Hepatocyte (in vitro differentiated cells): ENCODE data around the gene WAC.

ENCODE experiments used
- EZH2phosphoT487 ChIP-seq: fragments of 200-600 bp; sonication (generic); IDR thresholded peaks from one replicate; pipeline ENCODE4 v1.6.1; 2018; ENCODE audit warnings: antibody characterized with exemption, mild to moderate bottlenecking, low read depth, moderate library complexity; ENCODE audit not compliant: unreplicated experiment, severe bottlenecking
- TF ChIP-seq, protein P1 (sequence below): fragments of 200-600 bp; sonication (generic); IDR thresholded peaks from 2 replicates; pipeline ENCODE4 v1.5.1; 2016; ENCODE audit warnings: antibody characterized with exemption, mild to moderate bottlenecking; ENCODE audit not compliant: poor library complexity

DNA sequence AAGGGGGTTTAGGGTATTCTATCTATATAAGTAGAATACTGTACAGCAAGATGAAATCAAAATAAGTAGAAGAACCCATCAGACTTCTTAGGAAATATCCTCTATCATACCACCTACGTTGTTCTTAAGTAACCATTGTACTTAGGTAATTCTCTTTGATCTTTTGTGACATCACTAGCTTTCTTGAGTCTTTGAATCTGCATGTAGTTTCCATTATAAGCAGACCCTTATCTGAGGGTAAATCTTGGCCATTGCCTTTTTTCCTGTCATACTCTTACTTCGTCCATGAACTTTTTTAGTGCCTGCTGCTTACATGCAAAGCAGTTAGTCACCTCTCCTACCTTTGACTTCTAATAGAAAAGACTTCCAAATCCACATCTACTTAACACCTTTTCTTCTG, 49.0 kb downstream of the WAC start:
- TF ChIP-seq, protein P1, sequence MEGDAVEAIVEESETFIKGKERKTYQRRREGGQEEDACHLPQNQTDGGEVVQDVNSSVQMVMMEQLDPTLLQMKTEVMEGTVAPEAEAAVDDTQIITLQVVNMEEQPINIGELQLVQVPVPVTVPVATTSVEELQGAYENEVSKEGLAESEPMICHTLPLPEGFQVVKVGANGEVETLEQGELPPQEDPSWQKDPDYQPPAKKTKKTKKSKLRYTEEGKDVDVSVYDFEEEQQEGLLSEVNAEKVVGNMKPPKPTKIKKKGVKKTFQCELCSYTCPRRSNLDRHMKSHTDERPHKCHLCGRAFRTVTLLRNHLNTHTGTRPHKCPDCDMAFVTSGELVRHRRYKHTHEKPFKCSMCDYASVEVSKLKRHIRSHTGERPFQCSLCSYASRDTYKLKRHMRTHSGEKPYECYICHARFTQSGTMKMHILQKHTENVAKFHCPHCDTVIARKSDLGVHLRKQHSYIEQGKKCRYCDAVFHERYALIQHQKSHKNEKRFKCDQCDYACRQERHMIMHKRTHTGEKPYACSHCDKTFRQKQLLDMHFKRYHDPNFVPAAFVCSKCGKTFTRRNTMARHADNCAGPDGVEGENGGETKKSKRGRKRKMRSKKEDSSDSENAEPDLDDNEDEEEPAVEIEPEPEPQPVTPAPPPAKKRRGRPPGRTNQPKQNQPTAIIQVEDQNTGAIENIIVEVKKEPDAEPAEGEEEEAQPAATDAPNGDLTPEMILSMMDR = no peak
- TF ChIP-seq EZH2phosphoT487 = no peak
